AML-193 (cell line): ENCODE data around the gene DLG2.
"Not testable (repeated sequence)": the region's sequence is repeated elsewhere in the genome, so short reads cannot be mapped to it uniquely, and the experiment has no call there.

Experiments
- DNase-seq, 2 experiments: peaks; one replicate each; lab custom pipeline; 2025; lab: John Stamatoyannopoulos, UW

The DLG2 gene

DNA sequence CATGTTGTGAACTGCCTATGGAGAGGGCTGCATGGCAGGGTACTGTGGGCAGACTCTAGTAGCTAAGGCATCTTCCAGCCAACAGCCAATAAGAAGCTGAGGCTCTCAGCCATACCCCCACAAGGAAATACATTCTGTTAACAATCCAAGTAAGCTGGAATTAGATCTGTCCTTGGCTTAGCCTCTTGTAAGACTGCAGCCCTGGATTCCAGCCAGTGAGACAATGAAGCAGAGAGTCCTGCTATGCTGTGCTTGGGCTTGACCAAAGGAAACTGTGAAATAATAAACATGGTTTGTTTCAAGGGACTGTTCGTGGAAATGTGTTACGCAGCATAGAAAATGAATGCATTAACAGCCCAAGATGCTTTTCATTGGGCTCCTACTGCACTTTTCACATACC, 1243.6 kb downstream of the DLG2 start:
- DNase-seq, result no peak

DNA sequence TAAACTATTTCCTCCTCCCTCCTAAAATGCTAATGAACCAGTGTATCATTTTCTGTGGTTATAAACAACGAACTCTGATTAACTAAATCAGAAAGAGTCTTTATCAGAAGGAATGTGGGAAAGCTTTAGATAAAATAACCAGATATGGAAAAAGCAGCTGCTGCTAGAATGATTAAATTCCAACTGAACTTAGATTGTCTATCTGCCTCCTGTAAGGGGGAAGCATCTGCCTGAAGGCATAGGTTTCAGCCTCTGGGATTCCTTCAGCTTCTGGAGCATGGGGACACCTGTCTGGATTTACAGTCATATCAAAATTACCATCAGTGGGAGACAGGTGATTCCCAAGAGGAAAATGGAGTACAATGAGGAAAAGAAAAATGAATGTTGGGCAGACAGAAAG, 1245.5 kb downstream of the DLG2 start:
- DNase-seq, result no peak

DNA sequence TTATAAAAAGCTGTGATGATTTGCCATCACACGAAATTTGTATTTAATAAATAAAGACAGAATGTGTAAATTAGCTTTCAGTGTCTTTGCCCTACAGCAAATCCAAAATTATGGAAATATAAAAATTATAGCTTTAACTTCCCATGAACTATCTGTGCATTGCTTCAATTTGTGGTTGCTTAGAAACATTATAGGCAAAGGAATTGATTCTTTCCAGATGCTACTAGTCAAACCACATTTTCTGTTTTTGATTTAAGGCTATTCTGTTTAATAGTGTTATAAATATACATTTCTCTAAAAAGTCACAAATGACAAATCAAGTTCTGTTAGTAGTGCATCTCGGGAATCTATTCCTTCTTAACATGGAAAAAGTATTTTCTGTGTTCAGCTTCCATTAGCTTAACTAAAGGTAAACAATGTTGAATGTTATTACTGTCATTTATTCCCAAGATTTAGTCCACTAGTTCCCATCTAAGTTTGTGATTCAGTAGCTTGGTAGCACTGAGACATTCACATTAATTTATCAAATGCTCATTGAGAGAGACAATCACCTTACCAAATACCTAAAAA, 1254.7 kb downstream of the DLG2 start:
- DNase-seq, result no peak

DNA sequence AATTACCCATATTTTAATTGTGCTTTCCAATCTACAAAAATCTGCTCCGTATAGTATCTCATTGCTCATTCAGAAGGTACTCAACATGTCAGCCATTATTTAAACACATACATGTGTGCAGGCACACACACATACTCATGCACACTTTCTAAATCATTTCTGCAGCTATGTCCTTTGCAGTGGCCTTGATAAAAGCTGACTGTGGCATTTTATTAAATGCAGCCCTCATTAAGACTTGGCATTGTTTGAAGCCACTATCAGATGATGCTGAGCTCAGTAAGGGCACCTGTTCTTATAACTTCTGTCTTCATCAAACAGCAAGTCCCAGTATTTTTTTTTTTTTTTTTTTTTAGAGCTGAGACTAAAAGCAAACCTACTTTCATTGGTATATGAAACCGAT, 1269.1 kb downstream of the DLG2 start:
- no peak for DNase-seq

DNA sequence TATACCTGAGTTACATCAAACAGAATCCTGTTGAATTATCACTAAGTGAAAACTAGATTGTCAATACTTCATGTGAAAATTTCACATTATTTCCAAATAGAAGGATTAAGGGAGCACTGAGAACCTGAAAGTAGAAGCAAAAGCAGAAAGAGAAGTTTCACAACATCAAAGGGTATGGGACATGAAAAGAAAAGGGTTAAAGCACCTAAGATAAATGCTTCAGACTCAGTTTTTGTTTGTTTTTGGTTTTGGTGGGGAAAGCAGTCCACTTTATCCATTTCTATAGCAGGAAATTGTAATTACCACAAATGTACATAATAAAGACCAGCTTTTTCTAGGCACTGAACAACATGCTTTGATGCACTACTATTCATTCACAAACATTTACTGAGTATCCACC, 1271.2 kb downstream of the DLG2 start:
- DNase-seq, result no peak

DNA sequence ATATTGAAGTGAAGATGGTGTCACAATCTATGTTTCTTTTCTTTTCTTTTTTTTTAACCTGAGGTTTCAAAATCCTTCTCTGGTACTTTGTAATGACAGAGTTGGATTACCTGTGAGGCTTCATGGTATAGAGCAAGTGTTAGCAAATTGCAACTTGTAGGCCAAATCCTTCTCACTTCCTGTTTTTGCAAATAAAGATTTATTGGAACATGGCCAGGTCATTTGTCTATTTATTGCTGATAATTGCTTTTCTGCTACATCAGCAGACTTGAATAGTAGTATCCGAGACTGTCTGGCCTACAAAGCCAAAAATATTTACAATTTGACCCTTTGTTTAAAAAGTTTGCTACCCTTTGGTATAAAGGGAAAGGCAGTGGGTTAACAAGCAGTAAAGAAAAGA, 1281.5 kb downstream of the DLG2 start:
- DNase-seq, result no peak

DNA sequence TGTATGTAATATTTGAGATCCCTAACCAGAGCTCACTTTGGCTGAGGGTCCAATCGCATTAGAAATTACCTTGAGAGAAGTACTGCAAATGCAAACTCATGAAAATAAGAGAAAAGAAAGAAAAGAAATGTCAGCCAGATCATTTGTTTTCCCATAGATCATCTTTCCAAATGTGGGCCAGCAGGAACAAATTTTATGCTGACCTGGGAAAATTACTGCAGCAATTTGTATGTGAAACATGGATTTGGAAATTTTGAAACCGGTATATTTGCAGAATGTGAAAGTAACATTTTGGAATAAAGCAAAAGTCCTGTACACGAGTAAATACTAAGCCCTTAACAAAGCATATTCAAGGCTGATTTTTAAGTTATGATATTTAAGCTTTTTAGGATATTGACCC, 1282.1 kb downstream of the DLG2 start:
- no peak for DNase-seq

DNA sequence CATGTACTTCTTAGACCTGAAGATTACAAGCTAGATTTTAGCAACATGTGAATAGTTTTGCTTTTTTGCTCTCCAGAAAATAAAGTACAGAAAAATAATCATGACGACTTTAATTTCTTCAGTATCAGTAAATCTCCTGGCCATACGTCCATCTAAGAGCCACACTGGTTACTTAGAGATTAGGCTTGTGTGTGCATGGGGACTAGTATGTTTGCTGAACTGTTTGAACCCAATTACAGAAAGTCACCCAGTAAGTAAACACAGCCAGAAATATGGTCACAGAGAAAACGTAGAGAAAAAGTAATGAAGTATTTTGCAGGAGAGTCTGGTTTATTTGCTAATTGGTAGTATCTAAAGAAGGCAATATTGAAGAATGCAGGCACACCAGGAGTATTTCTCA, 1287.3 kb downstream of the DLG2 start:
- no peak for DNase-seq

DNA sequence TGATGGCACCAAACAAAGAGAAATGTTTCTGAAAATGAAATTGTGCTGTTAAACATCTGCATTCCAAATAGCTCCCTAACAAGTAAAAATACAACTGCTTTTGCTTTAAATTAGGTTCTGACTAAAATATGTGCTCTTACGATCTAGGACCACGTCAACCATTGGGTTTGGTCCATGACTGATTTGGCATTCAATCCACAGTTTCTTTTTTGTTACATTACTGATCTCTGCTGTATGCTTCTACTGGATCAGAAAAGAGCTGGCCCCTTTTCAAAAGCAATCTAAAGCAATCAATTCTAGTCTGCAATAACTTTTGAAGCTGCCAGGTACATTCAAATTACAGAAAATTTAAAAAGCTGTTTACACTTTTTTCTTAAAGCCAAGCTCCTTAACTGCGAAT, 1293.9 kb downstream of the DLG2 start:
- no peak for DNase-seq

DNA sequence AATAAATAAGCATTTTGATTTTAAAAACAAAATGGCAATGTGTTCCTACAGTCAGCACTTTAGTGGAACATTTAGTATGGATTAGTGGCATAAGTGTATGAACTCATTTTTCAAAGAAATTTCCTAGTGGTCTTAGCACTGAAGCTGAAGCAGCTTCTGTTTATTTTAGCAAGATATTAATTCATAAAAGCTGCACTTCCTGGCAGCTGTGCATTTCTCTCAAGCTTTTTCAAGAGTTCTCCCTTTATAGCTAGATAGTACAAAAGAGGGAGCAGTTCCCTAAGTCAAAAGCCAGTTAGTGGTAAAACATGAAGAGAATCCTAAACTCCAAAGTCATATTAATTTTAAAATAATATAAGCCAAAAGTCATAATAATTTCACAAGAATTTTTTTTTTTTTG, 1304.9 kb downstream of the DLG2 start:
- no peak for DNase-seq

DNA sequence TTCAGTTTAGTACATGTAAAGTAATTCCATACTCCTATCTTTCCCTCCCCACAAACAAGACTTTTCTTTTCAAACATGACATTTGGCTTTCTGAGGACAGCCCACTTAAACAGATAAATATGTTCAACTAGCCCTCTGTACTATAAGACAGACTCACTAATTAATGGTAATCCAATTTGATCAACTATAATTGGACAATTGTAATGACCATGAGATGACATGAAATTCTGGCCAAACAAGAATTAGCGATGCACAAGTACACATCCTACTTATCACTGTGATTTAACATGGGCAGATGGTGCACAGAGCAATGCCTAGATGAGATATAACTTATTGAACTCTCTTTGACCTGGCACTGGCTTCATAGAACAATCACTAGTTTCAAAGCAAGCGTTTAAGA, 1307.3 kb downstream of the DLG2 start:
- DNase-seq, result no peak

DNA sequence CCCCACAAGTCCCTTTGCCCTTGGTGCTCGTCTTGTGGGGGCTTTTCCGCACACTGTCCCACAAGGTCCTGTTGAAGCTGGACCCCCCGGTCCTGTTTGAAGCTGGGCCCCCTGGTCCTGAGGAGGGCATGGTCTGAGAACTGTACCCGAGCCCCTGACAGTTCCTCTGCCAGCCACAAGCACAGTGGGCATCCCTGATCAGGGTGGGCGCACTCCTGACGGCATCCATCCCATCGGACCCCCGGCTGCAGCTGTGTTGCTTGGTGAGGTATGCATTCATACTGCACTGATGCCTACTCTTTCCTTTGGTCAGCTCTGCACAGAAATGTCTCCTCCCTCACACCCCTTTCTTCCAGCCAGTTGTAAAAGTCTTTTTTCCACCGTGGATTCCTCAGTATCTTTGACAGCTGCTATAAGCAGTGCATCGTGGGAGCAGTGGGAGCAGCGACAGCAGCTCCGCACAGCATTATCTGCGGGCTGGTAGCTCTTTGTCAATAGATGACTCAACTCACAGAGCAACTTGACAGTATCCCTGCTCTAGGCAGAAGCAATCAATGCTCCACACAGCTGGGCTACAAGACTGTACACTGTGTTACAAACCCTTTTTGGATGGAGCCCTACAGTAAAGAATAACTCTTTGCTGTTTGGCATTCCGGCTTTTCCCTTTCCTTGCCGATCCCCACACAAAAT, 1310.1 kb downstream of the DLG2 start:
- DNase-seq, result no peak

DNA sequence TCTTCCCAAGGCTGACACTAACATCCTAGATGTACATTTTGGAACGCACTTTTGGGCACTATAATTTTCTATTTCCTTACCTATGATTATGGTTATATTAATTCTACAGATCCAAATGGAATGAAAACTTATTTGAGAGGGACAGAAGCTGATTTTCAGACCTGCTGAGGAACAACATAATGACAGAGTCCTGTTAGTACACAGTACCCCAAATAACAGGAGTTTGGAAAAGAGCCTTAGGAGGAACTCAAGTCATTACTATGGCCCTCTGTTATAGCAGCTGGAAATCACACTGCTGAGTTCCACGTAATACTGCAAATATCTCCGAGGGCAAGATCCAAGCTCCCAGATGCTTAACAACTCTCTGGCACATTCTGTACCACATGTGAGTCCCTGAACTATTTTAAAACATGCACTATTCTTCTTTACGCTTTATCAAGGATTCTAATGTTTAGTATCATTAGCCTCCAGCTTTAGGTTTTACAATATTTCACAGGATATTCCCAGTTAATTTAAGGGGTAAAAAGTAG, 1313.2 kb downstream of the DLG2 start:
- no peak for DNase-seq

DNA sequence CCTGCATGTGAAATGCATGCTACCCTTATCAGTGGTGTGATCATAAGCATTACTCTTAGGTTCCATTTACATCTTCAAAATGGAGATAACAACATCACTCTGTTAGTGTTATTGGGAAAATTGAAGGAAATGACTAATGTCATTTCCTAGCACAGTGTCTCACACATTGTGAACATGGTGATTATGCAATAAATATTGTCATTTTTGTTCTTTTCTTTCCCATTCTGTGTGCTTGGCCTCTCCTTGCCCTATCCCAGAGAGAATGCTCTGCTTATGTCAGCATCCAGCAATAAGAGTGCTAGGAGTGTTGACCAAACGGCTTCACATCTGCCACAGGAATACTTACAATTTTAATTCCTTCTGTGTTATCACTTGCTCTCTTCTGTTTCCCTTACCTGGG, 1316.9 kb downstream of the DLG2 start:
- no peak for DNase-seq

DNA sequence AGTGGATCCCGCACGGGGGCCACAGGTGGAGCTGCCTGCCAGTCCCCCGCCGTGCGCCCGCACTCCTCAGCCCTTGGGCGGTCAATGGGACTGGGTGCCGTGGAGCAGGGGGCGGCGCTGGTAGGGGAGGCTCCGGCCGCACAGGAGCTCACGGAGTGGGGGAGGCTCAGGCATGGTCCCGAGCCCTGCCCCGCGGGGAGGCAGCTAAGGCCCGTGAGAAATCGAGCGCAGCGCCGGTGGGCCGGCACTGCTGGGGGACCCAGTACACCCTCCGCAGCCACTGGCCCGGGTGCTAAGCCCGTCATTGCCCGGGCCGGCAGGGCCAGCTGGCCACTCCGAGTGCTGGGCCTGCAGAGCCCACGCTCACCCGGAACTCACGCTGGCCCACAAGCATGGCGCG, 1318.7 kb downstream of the DLG2 start:
- DNase-seq, result not testable (repeated sequence)

DNA sequence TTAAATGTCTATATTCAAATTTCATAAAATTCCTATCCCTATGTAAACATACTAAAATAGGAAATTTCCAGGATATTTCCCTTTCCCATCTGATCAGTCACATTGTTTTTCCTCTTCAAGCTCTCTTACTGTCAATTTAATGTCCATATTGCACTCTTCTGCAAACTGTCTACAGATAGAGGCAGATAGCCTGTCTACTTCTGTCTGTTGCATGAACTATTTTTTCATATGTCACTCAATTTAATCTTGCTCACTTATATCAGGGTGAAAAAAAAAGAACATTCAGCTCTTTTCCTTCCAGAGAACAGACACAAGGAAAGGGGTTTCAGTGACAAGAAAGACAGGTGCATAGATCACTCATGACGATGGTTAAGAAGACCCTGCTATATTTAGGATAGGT, 1327.1 kb downstream of the DLG2 start:
- DNase-seq, result no peak

DNA sequence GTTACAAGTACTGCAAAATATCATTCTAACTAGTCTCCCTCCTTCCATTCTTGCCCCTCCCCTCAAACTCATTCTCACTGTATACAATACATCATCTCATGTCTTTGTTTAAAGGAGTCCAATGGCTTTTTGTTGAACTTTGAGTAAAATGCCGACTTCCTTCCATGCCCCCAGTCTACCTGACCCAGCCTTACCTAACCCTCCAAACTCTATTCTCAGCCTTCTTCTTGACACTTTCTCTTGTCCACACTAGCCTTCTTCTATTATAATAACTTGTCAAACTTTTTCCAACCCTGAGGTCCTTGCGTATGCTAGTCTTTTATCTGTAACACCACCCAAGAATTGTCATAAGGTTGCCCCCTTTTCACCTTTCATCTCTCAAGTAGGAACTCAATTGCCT, 1329.6 kb downstream of the DLG2 start:
- DNase-seq, result no peak

DNA sequence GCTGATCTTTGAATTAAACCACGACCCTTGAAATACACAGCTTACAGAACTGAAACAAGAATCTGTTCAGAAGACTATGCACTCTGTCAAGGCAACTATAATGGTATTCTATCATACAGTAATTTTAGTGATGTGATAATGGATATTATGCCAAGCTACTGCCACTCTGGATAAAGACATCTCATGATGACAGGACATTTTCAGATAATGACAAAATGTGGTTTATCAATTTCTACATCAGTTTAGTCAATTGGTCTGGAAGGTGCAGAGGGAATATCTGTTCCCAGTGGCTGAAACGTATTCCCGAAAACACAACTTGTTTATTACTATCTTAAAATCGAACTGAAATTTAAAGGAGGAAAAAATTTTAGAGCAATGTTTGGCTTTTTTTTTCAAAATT, 1331.3 kb downstream of the DLG2 start:
- DNase-seq, result no peak

DNA sequence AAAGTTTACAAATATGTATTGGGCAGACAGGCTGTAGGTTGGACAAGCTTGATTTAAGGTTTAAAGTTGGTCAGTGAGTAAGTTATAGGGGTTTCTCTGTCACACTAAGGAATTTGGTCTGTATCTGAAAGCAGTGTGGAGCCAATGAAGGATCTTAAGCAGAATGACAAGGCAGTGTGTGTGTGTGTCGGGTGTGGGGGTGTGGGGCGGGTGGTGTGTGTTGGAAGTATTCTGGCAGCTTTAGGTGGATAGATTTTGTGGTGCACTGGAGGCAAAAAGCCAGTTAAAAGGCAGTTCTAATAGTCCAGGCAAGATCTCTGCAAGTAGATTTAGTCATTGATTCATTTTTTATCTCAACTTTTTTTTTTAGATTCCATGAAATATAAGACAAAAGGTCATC, 1334.2 kb downstream of the DLG2 start:
- DNase-seq, result no peak

DNA sequence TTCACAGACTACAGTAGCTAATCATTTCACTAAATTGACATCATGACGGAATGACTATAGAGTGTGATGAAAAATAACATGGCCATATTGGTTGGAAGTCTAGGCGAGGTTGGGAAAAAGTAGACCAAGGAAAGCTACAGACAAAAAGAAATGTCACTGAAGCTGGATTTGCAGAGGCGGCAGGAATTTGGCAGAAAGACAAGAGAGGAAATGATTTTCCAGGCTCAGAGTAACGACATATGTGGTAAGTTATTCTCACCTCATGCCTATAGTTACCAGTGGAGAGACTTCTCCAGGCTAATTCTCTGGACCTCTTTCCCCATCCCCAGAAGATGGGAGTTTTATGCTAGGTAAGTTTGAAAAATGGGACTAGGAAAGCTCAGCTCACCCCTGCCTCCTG, 1335.1 kb downstream of the DLG2 start:
- DNase-seq, result no peak

DNA sequence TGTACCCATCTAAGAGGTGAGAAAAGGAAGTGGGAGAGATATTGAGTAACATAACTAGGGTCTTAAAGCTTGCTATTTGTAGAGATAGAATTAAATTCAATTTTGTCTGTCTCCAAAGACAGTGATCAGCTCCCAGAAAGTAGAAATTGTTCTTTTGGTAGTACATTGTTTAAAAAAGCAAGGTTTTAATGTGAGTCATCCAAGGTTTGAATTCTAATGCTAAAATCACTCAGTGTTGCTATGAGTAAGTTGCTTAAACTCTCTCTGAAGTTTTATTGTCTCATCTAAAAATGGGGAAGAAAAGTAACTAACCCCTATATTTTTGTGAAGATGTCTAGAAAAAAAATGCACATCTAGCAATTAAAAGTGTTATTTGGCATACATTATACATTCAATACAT, 1336.5 kb downstream of the DLG2 start:
- no peak for DNase-seq

DNA sequence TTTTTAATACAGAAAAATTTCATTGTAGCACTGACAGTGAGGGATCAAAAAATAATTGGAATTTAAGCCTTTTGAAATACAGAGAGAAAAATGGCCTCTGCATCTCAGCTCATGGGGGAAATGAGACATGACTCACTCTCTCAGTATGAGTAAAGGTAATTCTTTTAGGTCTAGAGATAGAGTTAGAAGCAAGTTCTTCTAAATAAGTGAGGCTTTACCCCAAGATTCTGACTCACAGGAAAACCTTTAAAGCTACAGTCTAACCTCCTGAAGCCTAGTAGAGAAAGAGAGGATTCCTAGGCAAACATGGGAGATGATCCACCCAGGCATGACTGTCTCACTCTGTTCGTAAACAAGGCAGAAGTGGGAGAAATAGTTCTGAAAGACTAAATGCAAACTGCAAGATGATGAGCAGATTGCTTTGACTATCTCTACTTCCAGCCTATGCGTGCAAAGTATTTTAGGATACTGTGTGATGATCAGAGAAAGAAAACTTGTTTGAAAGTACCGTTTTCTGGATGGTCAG, 1337.7 kb downstream of the DLG2 start:
- DNase-seq, result no peak

DNA sequence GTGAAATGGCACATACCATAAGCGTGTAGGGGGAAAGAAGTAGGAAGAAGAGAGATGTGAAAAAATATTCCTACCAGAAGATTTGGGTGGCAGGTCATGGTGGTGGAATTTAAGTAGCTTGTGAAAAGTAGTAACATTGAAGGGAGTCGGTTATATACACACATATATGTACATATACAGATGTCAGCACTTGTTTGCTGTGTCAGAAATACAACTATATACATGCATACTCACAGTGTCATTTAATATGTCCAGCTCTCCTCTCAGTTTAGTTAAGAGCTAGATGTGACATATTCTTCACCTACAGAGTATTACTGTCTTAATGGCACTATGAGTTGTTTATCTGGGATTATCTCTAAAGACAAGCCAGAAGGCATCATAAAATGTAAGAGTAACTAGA, 1353.6 kb downstream of the DLG2 start:
- DNase-seq, result no peak

DNA sequence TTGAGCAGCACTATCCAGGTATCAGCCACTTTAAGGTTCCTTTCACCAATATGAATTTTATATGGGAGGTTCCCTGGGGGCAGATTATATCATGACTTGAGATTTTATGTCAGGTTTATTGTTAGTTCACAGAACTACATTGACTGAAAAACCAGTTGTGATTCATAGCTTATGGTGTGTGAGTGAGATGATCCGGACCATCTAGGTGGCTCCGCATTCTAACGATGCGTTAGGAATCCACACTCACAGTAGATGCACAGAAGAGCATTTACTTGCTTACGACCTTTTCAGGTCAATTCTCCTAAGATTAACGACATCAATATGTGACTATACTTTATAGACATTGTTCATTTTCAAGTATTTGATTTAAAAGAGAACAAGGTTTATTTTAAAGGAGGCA, 1356.7 kb downstream of the DLG2 start:
- DNase-seq, result no peak
